Spleen (tissue), 11 donors: ENCODE data around the gene MDFIC2. TPM values are rescaled to one million over a fixed set of nuclear protein-coding genes. Genes with fewer than 3 reads are reported as not detected.

Experiments
- DNase-seq: peaks from one replicate; pipeline ENCODE4 v3.0.0-alpha.2; 2020
- H3K27ac ChIP-seq, 8 donors: fragments of 200-600 bp; sonication (generic) in 7 of 8; 1 replicate in 4 of 8; 2 replicates in 4 of 8; pipeline versions ENCODE4 v1.5.0 to v1.8.0; 2016 to 2021; ENCODE audit warnings: inconsistent platforms in 4 of 8, mild to moderate bottlenecking in 4 of 8, moderate library complexity in 1 of 8
- H3K27me3 ChIP-seq, 7 donors: fragments of 200-600 bp; sonication (generic) in 6 of 7; replicated peaks in 1 of 7; 1 replicate in 4 of 7; 2 replicates in 3 of 7; pipeline versions ENCODE4 v1.5.0 to v1.8.0; 2016 to 2021; ENCODE audit warnings: inconsistent platforms in 3 of 7, mild to moderate bottlenecking in 1 of 7
- H3K36me3 ChIP-seq, 6 donors: fragments of 200-600 bp; sonication (generic) in 5 of 6; 1 replicate in 4 of 6; 2 replicates in 2 of 6; pipeline versions ENCODE4 v1.5.0 to v1.8.0; 2016 to 2021; ENCODE audit warnings: inconsistent platforms in 2 of 6
- H3K4me1 ChIP-seq, 6 donors: fragments of 200-600 bp; sonication (generic) in 5 of 6; 1 replicate in 3 of 6; 2 replicates in 3 of 6; pipeline versions ENCODE4 v1.5.0 to v1.8.0; 2016 to 2021; ENCODE audit warnings: inconsistent platforms in 3 of 6
- H3K4me3 ChIP-seq, 8 donors: fragments of 200-600 bp; sonication (generic) in 7 of 8; 1 replicate in 4 of 8; 2 replicates in 4 of 8; pipeline versions ENCODE4 v1.5.0 to v1.8.0; 2016 to 2021; ENCODE audit warnings: inconsistent platforms in 4 of 8, mild to moderate bottlenecking in 4 of 8, moderate library complexity in 2 of 8
- H3K9me3 ChIP-seq, 8 donors: fragments of 200-600 bp; sonication (generic) in 7 of 8; 1 replicate in 4 of 8; 2 replicates in 4 of 8; pipeline versions ENCODE4 v1.5.0 to v1.8.0; 2016 to 2021; ENCODE audit warnings: inconsistent platforms in 4 of 8
- POLR2A ChIP-seq, 3 donors: fragments of 450-650 bp; IDR thresholded peaks; one replicate each; pipeline ENCODE4 v1.5.1; 2017; ENCODE audit warnings: antibody characterized with exemption in 3 of 3, mild to moderate bottlenecking in 1 of 3
- POLR2AphosphoS5 ChIP-seq, 3 donors: sonication (generic); formaldehyde crosslinking; IDR thresholded peaks; one replicate each; pipeline ENCODE4 v1.5.1; 2017; ENCODE audit warnings: antibody characterized with exemption in 3 of 3
- WGBS, 5 donors: extraction: QIAGEN DNeasy Blood & Tissue Kit in 3 of 5; methylation state at CpG; one replicate each; pipeline versions ENCODE4 v1.1.5 to v1.1.7; 2013 to 2018; 5-methylcytosine and 5-hydroxymethylcytosine counted together
- intact Hi-C: fragments of 100-400 bp; cut with DNase I; formaldehyde crosslinking; loops from one replicate; pipeline ENCODE4 v1.15.0; 2023; ENCODE audit warnings: low total_unique reads
- polyA plus RNA-seq, 3 donors: library from polyadenylated mRNA; stranded (reverse); fragments of 200-250 nt; gene quantifications; one replicate each; pipeline ENCODE4 v1.2.1, GENCODE V29; 2013
- total RNA-seq, 7 donors: library from RNA; depleted of rRNA in 3 of 7; stranded (reverse); fragments of >200 nt in 3 of 7; fragmentation: NEBNext Ultra II Directional in 4 of 7; extraction: Animal tissue kit (Norgen Biotek cat#: 25700) in 4 of 7; gene quantifications; one replicate each; pipeline versions ENCODE4 v1.1.0 to v1.2.1, GENCODE V29; 2016 to 2021
- TF ChIP-seq, protein P1 (sequence below), 11 experiments: fragments of 200-600 bp in 7 of 11; fragments of 450-650 bp in 4 of 11; sonication (generic) in 4 of 11; IDR thresholded peaks in 8 of 11; conservative IDR thresholded peaks in 3 of 11; 1 replicate in 7 of 11; 2 replicates in 4 of 11; pipeline versions ENCODE4 v1.4.0 to v1.8.0; 2016 to 2021; ENCODE audit warnings: antibody characterized with exemption in 11 of 11, inconsistent platforms in 4 of 11, mild to moderate bottlenecking in 1 of 11
- donor health status: healthy with polysubstance abuse.
- donor health status: DM: no; HTN: no; CAD: no; lungs with moderate emphysema.
- donor health status: DM: no; HTN: no; CAD: no.
- donor health status: Bipolar disorder and iron deficiency.
- donor health status: healthy.
- donor health status: DM: no; HTN: no; CAD: no.
- donor health status: DM: yes; HTN: yes; CAD: no.

MDFIC2 gene
- total and polyA plus RNA-seq, 10 donors = not detected

DNA sequence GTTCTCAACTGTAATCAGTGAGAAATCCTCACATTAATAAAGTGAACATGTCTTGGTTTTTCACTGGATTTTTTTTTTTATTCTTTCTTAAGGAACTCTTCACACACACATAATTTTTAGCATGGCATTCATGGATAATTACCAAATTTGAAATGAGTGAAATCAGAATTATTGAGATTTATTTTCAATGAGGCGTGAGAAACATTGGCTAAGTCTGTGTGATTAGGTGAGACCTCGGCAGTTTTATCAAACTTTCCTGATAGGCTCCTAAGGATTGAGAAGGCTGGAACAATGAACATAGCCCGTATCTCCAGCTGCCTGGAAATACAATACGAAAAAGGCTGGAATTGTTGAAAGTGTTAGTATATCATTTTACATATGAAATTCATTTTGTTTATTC is 35.5 kb downstream of the MDFIC2 start:
- Histone ChIP-seq H3K4me1 (no peaks in the 10 kb centered on the region), H3K9me3 (no peaks in the 10 kb centered on the region), H3K4me3 (no peak overlapping the region), H3K27ac (no peak overlapping the region), H3K27me3 (no peaks in the 10 kb centered on the region), H3K36me3 (no peaks in the 10 kb centered on the region)
- no peak for DNase-seq
- 62 to 70% (median 68%) methylated on average over 4 of the region's 4 CpGs for WGBS, 5 donors
- TF ChIP-seq POLR2A (IDR thresholded peaks at IDR 0.05) (no peak), POLR2AphosphoS5 (IDR thresholded peaks at IDR 0.05) (no peak)
- TF ChIP-seq, protein P1, sequence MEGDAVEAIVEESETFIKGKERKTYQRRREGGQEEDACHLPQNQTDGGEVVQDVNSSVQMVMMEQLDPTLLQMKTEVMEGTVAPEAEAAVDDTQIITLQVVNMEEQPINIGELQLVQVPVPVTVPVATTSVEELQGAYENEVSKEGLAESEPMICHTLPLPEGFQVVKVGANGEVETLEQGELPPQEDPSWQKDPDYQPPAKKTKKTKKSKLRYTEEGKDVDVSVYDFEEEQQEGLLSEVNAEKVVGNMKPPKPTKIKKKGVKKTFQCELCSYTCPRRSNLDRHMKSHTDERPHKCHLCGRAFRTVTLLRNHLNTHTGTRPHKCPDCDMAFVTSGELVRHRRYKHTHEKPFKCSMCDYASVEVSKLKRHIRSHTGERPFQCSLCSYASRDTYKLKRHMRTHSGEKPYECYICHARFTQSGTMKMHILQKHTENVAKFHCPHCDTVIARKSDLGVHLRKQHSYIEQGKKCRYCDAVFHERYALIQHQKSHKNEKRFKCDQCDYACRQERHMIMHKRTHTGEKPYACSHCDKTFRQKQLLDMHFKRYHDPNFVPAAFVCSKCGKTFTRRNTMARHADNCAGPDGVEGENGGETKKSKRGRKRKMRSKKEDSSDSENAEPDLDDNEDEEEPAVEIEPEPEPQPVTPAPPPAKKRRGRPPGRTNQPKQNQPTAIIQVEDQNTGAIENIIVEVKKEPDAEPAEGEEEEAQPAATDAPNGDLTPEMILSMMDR (IDR thresholded peaks at IDR 0.05 in 8 of 11, conservative IDR thresholded peaks at IDR 0.05 in 3 of 11) = no peak
- intact Hi-C loops = no loop called here

GRCh38 chr3:70273492-70273891 is 38.9 kb downstream of the MDFIC2 start:
- no peak for TF ChIP-seq POLR2A (IDR thresholded peaks at IDR 0.05)
- TF ChIP-seq, protein P1 (IDR thresholded peaks at IDR 0.05 in 8 of 11, conservative IDR thresholded peaks at IDR 0.05 in 3 of 11) = no peak
- no peaks in the 10 kb centered on the region for H3K36me3 ChIP-seq
- H3K27ac ChIP-seq = no peak overlapping the region
- intact Hi-C loops = no loop called here
- H3K4me3 ChIP-seq = no peak overlapping the region
- no peaks in the 10 kb centered on the region for H3K9me3 ChIP-seq
- DNase-seq = no peak
- H3K27me3 ChIP-seq = no peaks in the 10 kb centered on the region
- H3K4me1 ChIP-seq = no peaks in the 10 kb centered on the region

- WGBS, 5 donors = 80 to 89% (median 86%) methylated on average over 5 of the region's 5 CpGs
- intact Hi-C loops = no loop called here
These were observed 39.6 kb downstream of the MDFIC2 start for GRCh38 chr3:70272798-70273197.

GRCh38 chr3:70264122-70264780 is 48.2 kb downstream of the MDFIC2 start:
- H3K4me3 ChIP-seq = no peak overlapping the region
- TF ChIP-seq, protein P1 (IDR thresholded peaks at IDR 0.05 in 8 of 11, conservative IDR thresholded peaks at IDR 0.05 in 3 of 11) = no peak
- no peak for TF ChIP-seq POLR2AphosphoS5 (IDR thresholded peaks at IDR 0.05)
- no peak for TF ChIP-seq POLR2A (IDR thresholded peaks at IDR 0.05)
- WGBS, 5 donors = 56 to 66% (median 65%) methylated on average over 3 of the region's 3 CpGs
- H3K27me3 ChIP-seq = no peaks in the 10 kb centered on the region
- intact Hi-C loops = no loop called here
- H3K4me1 ChIP-seq = no peaks in the 10 kb centered on the region
- DNase-seq = no peak
- no peaks in the 10 kb centered on the region for H3K9me3 ChIP-seq
- no peak overlapping the region for H3K27ac ChIP-seq
- no peaks in the 10 kb centered on the region for H3K36me3 ChIP-seq

More at GRCh38 chr3:70272798-70273197, 39.6 kb downstream of the MDFIC2 start:
- H3K4me3 ChIP-seq = no peak overlapping the region
- H3K4me1 ChIP-seq = no peaks in the 10 kb centered on the region
- no peaks in the 10 kb centered on the region for H3K36me3 ChIP-seq
- H3K27me3 ChIP-seq = no peaks in the 10 kb centered on the region
- no peaks in the 10 kb centered on the region for H3K9me3 ChIP-seq
- no peak overlapping the region for H3K27ac ChIP-seq
- TF ChIP-seq POLR2AphosphoS5 (IDR thresholded peaks at IDR 0.05) = no peak
- TF ChIP-seq, protein P1 (IDR thresholded peaks at IDR 0.05 in 8 of 11, conservative IDR thresholded peaks at IDR 0.05 in 3 of 11) = no peak
- TF ChIP-seq POLR2A (IDR thresholded peaks at IDR 0.05) = no peak
- no peak for DNase-seq
